Measurements from ENCODE around the gene PGLYRP2.

The PGLYRP2 gene

DNA sequence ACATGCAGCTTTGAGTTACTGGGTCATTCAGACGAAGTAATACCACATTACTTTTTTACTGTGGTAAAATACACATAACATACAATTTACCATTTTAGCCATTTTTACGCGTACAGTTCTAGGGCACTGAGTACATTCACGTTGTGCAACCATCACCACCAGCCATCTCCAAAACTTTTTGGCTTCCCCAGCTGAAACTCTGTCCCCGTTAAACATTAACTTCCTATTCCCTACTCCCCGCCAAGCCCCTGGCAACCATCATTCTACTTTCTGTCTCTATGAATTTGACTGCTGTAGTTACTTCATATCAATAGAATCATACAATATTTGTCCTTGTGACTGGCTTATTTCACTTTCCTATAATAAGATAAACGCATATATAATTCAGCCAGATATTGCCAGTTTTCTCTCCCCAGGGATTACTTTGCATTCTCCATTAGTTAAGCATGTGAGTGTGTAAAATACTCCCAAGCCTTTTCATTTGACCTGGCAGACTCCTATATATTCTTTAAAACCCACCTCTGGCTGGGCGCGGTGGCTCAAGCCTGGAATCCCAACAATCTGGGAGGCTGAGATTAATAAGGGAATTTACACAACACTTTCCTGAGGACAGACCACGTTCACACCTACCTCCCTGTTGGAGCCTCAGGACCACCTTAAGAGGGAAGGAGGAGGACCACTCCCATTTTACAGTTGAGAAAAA is 19.0 kb upstream of the PGLYRP2 start:
- no peak for DNase-seq
- H3K9me3 ChIP-seq (ENCODE audit: insufficient read depth, low read depth, low read length) = peaks cover 10% of the 10 kb centered on the region
- no CpG with 5 or more reads among the region's 10 CpGs for WGBS (ENCODE audit: extremely low coverage, insufficient coverage, insufficient read length)

DNA sequence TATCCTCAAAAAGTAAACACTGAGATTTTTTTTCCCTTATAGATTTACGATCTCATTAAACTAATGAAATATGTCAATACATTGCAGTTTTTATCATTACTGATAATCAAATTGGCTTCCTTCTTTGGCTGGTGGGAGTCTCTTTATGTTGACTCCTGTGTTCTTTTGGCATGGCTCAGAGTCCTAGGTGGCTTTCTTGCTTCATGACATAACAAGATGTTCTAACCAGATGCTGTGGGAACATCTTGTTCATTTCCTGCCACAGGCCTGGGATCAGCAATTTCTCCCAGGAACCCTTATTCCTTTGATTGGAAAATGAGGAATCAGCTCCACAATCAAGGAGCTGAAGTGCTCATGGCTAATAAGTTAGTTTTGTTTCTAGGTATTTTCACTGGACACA is 15.8 kb upstream of the PGLYRP2 start:
- Histone ChIP-seq H2BK120ac (ENCODE audit: insufficient read depth, low read length, poor library complexity) (no peak overlapping the region), H2AFZ (ENCODE audit: insufficient read depth, low read length, poor library complexity) (no peak overlapping the region)

More for the DNA sequence above, 19.0 kb upstream of the PGLYRP2 start:
- Histone ChIP-seq H3K79me2 (ENCODE audit: control insufficient read depth, insufficient read depth, low read length, poor library complexity) (no peaks in the 10 kb centered on the region), H3K36me3 (ENCODE audit: control insufficient read depth in 1 of 2, insufficient read depth in 2 of 2, low read length in 2 of 2) (no peaks in the 10 kb centered on the region), H2BK5ac (ENCODE audit: low read depth, low read length, poor library complexity) (no peak overlapping the region), H3K4ac (ENCODE audit: low read depth, low read length) (no peak overlapping the region), H2AK5ac (ENCODE audit: low read length) (no peak overlapping the region), H3K23ac (ENCODE audit: low read length) (no peak overlapping the region), H3K9ac (ENCODE audit: low read length) (no peak overlapping the region), H3K18ac (ENCODE audit: low read length) (no peak overlapping the region), H4K91ac (ENCODE audit: low read depth, low read length) (no peak overlapping the region), H2AFZ (ENCODE audit: insufficient read depth, low read length, poor library complexity) (no peak overlapping the region), H3K27ac (ENCODE audit: low read depth, low read length) (no peak overlapping the region), H3K14ac (ENCODE audit: low read length) (no peak overlapping the region), H3K4me3 (ENCODE audit: low read depth, low read length) (no peak overlapping the region), H2BK120ac (ENCODE audit: insufficient read depth, low read length, poor library complexity) (no peak overlapping the region), H4K8ac (ENCODE audit: low read depth, low read length) (no peak overlapping the region), H3K4me1 (ENCODE audit: control insufficient read depth in 1 of 2, insufficient read depth in 2 of 2, low read length in 2 of 2) (no peaks in the 10 kb centered on the region), H2BK12ac (ENCODE audit: low read length) (no peak overlapping the region), H3K27me3 (ENCODE audit: insufficient read depth, low read length) (no peaks in the 10 kb centered on the region), H3K79me1 (ENCODE audit: low read length) (no peaks in the 10 kb centered on the region), H3K4me2 (ENCODE audit: low read length) (no peak overlapping the region), H4K12ac (ENCODE audit: low read depth, low read length) (no peak overlapping the region)

DNA sequence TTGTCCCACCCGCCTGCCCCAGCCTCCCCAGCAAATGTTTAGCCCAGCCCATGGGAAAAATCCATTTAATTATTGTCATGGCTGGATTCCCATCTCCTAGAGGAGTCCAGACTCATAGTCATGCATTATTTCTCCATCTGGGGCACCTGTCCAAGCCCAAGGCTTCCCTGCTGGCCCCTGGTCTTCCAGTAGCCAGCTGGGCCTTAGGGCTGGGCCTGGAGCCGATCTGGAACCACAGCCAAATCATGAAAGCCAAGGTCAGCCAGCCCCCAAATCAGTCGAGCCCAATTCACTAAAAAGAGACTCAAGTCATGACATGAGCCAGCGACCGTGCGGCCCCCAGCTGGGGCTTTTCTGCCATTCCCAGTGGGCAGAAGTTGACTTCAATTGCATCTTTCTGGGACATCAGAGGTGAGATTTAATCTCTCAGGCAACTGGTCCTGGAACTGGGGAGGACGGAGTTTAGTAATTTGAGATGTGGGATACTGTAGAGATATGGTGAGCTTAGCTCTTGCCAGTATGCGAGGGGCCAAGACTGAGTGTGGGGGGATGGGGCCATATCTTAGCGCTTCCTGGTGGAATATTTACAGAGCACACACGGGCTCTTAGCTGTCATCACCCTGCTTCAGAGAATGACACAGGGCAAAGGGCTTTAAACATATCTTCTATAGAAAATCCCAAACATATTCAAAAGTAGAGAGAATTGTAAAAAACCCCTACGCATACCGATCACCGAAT is 9.4 kb upstream of the PGLYRP2 start:
- H2BK120ac ChIP-seq (ENCODE audit: insufficient read depth, low read length, poor library complexity) = no peak overlapping the region
- peaks cover 6% of the 10 kb centered on the region for H3K9me3 ChIP-seq (ENCODE audit: insufficient read depth, low read depth, low read length)
- H3K14ac ChIP-seq (ENCODE audit: low read length) = no peak overlapping the region
- no peak overlapping the region for H3K9ac ChIP-seq (ENCODE audit: low read length)
- no peak overlapping the region for H3K18ac ChIP-seq (ENCODE audit: low read length)
- no peak overlapping the region for H3K4me3 ChIP-seq (ENCODE audit: low read depth, low read length)
- H3K79me1 ChIP-seq (ENCODE audit: low read length) = no peaks in the 10 kb centered on the region
- no peaks in the 10 kb centered on the region for H3K27me3 ChIP-seq (ENCODE audit: insufficient read depth, low read length)
- H2AFZ ChIP-seq (ENCODE audit: insufficient read depth, low read length, poor library complexity) = no peak overlapping the region
- no peak overlapping the region for H2BK12ac ChIP-seq (ENCODE audit: low read length)
- DNase-seq = no peak
- no peak overlapping the region for H3K27ac ChIP-seq (ENCODE audit: low read depth, low read length)
- no peaks in the 10 kb centered on the region for H3K36me3 ChIP-seq (ENCODE audit: control insufficient read depth in 1 of 2, insufficient read depth in 2 of 2, low read length in 2 of 2)
- H2BK5ac ChIP-seq (ENCODE audit: low read depth, low read length, poor library complexity) = no peak overlapping the region
- H2AK5ac ChIP-seq (ENCODE audit: low read length) = no peak overlapping the region
- no peaks in the 10 kb centered on the region for H3K79me2 ChIP-seq (ENCODE audit: control insufficient read depth, insufficient read depth, low read length, poor library complexity)
- no peak overlapping the region for H4K12ac ChIP-seq (ENCODE audit: low read depth, low read length)
- H4K91ac ChIP-seq (ENCODE audit: low read depth, low read length) = no peak overlapping the region
- WGBS (ENCODE audit: extremely low coverage, insufficient coverage, insufficient read length) = no CpG with 5 or more reads among the region's 13 CpGs
- H3K4me2 ChIP-seq (ENCODE audit: low read length) = no peak overlapping the region
- H4K8ac ChIP-seq (ENCODE audit: low read depth, low read length) = no peak overlapping the region
- no peaks in the 10 kb centered on the region for H3K4me1 ChIP-seq (ENCODE audit: control insufficient read depth in 1 of 2, insufficient read depth in 2 of 2, low read length in 2 of 2)
- no peak overlapping the region for H3K4ac ChIP-seq (ENCODE audit: low read depth, low read length)
- no peak overlapping the region for H3K23ac ChIP-seq (ENCODE audit: low read length)

More for the DNA sequence above, 15.8 kb upstream of the PGLYRP2 start:
- Histone ChIP-seq H4K8ac (ENCODE audit: low read depth, low read length) (no peak overlapping the region), H2BK12ac (ENCODE audit: low read length) (no peak overlapping the region), H3K36me3 (ENCODE audit: control insufficient read depth in 1 of 2, insufficient read depth in 2 of 2, low read length in 2 of 2) (no peaks in the 10 kb centered on the region), H3K4me1 (ENCODE audit: control insufficient read depth in 1 of 2, insufficient read depth in 2 of 2, low read length in 2 of 2) (no peaks in the 10 kb centered on the region), H4K91ac (ENCODE audit: low read depth, low read length) (no peak overlapping the region), H3K4ac (ENCODE audit: low read depth, low read length) (no peak overlapping the region), H3K14ac (ENCODE audit: low read length) (no peak overlapping the region), H3K79me2 (ENCODE audit: control insufficient read depth, insufficient read depth, low read length, poor library complexity) (no peaks in the 10 kb centered on the region), H3K4me2 (ENCODE audit: low read length) (no peak overlapping the region), H3K27ac (ENCODE audit: low read depth, low read length) (no peak overlapping the region), H3K4me3 (ENCODE audit: low read depth, low read length) (no peak overlapping the region), H4K12ac (ENCODE audit: low read depth, low read length) (no peak overlapping the region), H2AK5ac (ENCODE audit: low read length) (no peak overlapping the region), H3K23ac (ENCODE audit: low read length) (no peak overlapping the region), H3K79me1 (ENCODE audit: low read length) (no peaks in the 10 kb centered on the region), H3K9me3 (ENCODE audit: insufficient read depth, low read depth, low read length) (peaks cover 5% of the 10 kb centered on the region), H3K9ac (ENCODE audit: low read length) (no peak overlapping the region), H3K18ac (ENCODE audit: low read length) (no peak overlapping the region), H2BK5ac (ENCODE audit: low read depth, low read length, poor library complexity) (no peak overlapping the region), H3K27me3 (ENCODE audit: insufficient read depth, low read length) (no peaks in the 10 kb centered on the region)
- DNase-seq = no peak
- WGBS (ENCODE audit: extremely low coverage, insufficient coverage, insufficient read length) = no CpG with 5 or more reads among the region's 1 CpG

DNA sequence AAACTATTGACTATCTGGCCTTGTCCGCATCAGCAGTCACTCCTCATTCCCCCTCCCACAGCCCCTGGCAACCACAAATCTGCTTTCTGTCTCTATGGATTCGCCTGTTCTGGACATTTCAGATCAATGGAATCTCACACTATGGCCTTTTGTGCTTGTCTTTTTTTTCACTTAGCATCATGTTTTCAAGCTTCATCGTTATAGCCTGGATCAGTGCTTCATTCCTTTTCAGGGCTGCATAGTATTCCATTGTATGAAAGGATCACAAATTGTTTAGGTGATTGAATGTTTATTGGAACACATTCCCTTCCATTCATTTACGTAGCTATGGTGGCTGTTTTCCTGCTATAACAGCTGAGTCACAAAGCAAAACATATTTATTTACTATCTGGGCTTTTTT is 7.7 kb upstream of the PGLYRP2 start:
- H3K9me3 ChIP-seq (ENCODE audit: insufficient read depth, low read depth, low read length) = peaks cover 10% of the 10 kb centered on the region
- H3K36me3 ChIP-seq (ENCODE audit: control insufficient read depth in 1 of 2, insufficient read depth in 2 of 2, low read length in 2 of 2) = no peaks in the 10 kb centered on the region
- no peak overlapping the region for H2BK12ac ChIP-seq (ENCODE audit: low read length)
- H3K79me1 ChIP-seq (ENCODE audit: low read length) = no peaks in the 10 kb centered on the region
- no peak overlapping the region for H3K4me2 ChIP-seq (ENCODE audit: low read length)
- H2AK5ac ChIP-seq (ENCODE audit: low read length) = no peak overlapping the region
- no peak overlapping the region for H3K18ac ChIP-seq (ENCODE audit: low read length)
- H3K14ac ChIP-seq (ENCODE audit: low read length) = no peak overlapping the region
- H3K9ac ChIP-seq (ENCODE audit: low read length) = no peak overlapping the region
- no peak overlapping the region for H4K12ac ChIP-seq (ENCODE audit: low read depth, low read length)
- H4K8ac ChIP-seq (ENCODE audit: low read depth, low read length) = no peak overlapping the region
- no peak overlapping the region for H4K91ac ChIP-seq (ENCODE audit: low read depth, low read length)
- no peak overlapping the region for H3K23ac ChIP-seq (ENCODE audit: low read length)
- H3K79me2 ChIP-seq (ENCODE audit: control insufficient read depth, insufficient read depth, low read length, poor library complexity) = no peaks in the 10 kb centered on the region
- no peaks in the 10 kb centered on the region for H3K4me1 ChIP-seq (ENCODE audit: control insufficient read depth in 1 of 2, insufficient read depth in 2 of 2, low read length in 2 of 2)
- no CpG with 5 or more reads among the region's 4 CpGs for WGBS (ENCODE audit: extremely low coverage, insufficient coverage, insufficient read length)
- H3K27me3 ChIP-seq (ENCODE audit: insufficient read depth, low read length) = no peaks in the 10 kb centered on the region
- DNase-seq = peak in 1 of 2 donors; percentile 16
- H3K4me3 ChIP-seq (ENCODE audit: low read depth, low read length) = no peak overlapping the region
- no peak overlapping the region for H2BK120ac ChIP-seq (ENCODE audit: insufficient read depth, low read length, poor library complexity)
- H2AFZ ChIP-seq (ENCODE audit: insufficient read depth, low read length, poor library complexity) = no peak overlapping the region
- no peak overlapping the region for H3K4ac ChIP-seq (ENCODE audit: low read depth, low read length)
- no peak overlapping the region for H2BK5ac ChIP-seq (ENCODE audit: low read depth, low read length, poor library complexity)
- no peak overlapping the region for H3K27ac ChIP-seq (ENCODE audit: low read depth, low read length)

Data from trophoblast cell (in vitro differentiated cells and primary cell).